Lung (tissue), 12 donors: ENCODE data around the gene RNF227. TPM values are rescaled to one million over a fixed set of nuclear protein-coding genes. Genes with fewer than 3 reads are reported as not detected.
"Not testable (repeated sequence)": the region's sequence is repeated elsewhere in the genome, so short reads cannot be mapped to it uniquely, and the experiment has no call there.

ENCODE experiments used
- ATAC-seq: fragments of 200-7000 bp; cut with Tn5 transposase; one replicate; pipeline ENCODE4 v1.9.1; 2020; ENCODE audit warnings: moderate number of reproducible peaks; ENCODE audit not compliant: insufficient read depth, low FRiP score
- DNase-seq, 3 donors: peaks; one replicate each; pipeline ENCODE4 v3.0.0-alpha.2; 2013 to 2017
- H3K27ac ChIP-seq, 2 donors: one replicate each; pipeline ENCODE4 v1.5.1; 2013; ENCODE audit warnings: mild to moderate bottlenecking in 2 of 2, moderate library complexity in 2 of 2, control low read depth in 1 of 2, inconsistent platforms in 1 of 2, low read depth in 1 of 2, low read length in 1 of 2
- H3K27me3 ChIP-seq, 3 donors: one replicate each; pipeline ENCODE4 v1.5.1; 2013; ENCODE audit warnings: low read length in 2 of 3; ENCODE audit not compliant: control insufficient read depth in 3 of 3, insufficient read depth in 3 of 3
- H3K36me3 ChIP-seq, 4 donors: one replicate each; pipeline ENCODE4 v1.5.1; 2013; ENCODE audit warnings: low read length in 4 of 4, mild to moderate bottlenecking in 1 of 4, moderate library complexity in 1 of 4; ENCODE audit not compliant: control insufficient read depth in 4 of 4, insufficient read depth in 4 of 4
- H3K4me1 ChIP-seq, 5 donors: one replicate each; pipeline ENCODE4 v1.5.1; 2013; ENCODE audit warnings: low read length in 5 of 5, mild to moderate bottlenecking in 2 of 5, moderate library complexity in 1 of 5; ENCODE audit not compliant: control insufficient read depth in 5 of 5, insufficient read depth in 5 of 5
- H3K4me3 ChIP-seq: one replicate; pipeline ENCODE4 v1.5.1; 2013; ENCODE audit warnings: mild to moderate bottlenecking, control low read depth, moderate library complexity
- H3K9ac ChIP-seq, 2 donors: one replicate each; pipeline ENCODE4 v1.5.1; 2013; ENCODE audit warnings: low read length in 2 of 2, control low read depth in 1 of 2; ENCODE audit not compliant: insufficient read depth in 1 of 2
- H3K9me3 ChIP-seq, 4 donors: one replicate each; pipeline ENCODE4 v1.5.1; 2013; ENCODE audit warnings: low read length in 3 of 4, mild to moderate bottlenecking in 1 of 4, moderate library complexity in 1 of 4; ENCODE audit not compliant: control insufficient read depth in 4 of 4, insufficient read depth in 3 of 4
- CTCF ChIP-seq: IDR thresholded peaks from 2 replicates; pipeline ENCODE4 v1.5.1; 2012; ENCODE audit warnings: mild to moderate bottlenecking; ENCODE audit errors: control extremely low read depth, extremely low read depth
- WGBS, 2 donors: extraction: QIAGEN DNeasy Blood & Tissue Kit; methylation state at CpG; one replicate each; pipeline ENCODE4 v1.1.7; 2013; 5-methylcytosine and 5-hydroxymethylcytosine counted together
- polyA plus RNA-seq, 2 donors: library from polyadenylated mRNA; stranded (reverse); fragments of 200-250 nt; gene quantifications; one replicate each; pipeline ENCODE4 v1.2.1, GENCODE V29; 2013
- total RNA-seq, 2 donors: library from RNA; depleted of rRNA in 1 of 2; stranded (reverse); fragments of >200 nt in 1 of 2; gene quantifications; one replicate each; pipeline ENCODE4 v1.2.1, GENCODE V29; 2014 to 2021
- donor health status: control.
- donor health status: control.
- donor health status: Bipolar disorder and iron deficiency.
- donor health status: healthy.
- donor health status: DM: yes; HTN: yes; CAD: no.

Gene RNF227
- total and polyA plus RNA-seq, 4 donors: 4.1 to 8.0 (median 5.7) TPM

GRCh38 chr17:7956228-7956965, 40.3 kb upstream of the RNF227 start:
- Histone ChIP-seq H3K9ac (no peak overlapping the region), H3K4me3 (no peak overlapping the region), H3K4me1 (peaks cover 0 to 11% (median 5%) of the 10 kb centered on the region in 5 donors), H3K27me3 (peaks cover 0 to under 1% (median 0%) of the 10 kb centered on the region in 3 donors), H3K27ac (peak overlapping the region in 1 of 2 donors; percentile 81), H3K9me3 (no peaks in the 10 kb centered on the region), H3K36me3 (no peaks in the 10 kb centered on the region)
- 62 to 78% methylated on average over 11 of the region's 11 CpGs for WGBS, 2 donors
- ATAC-seq: no peak
- no peak for TF ChIP-seq CTCF
- DNase-seq: peak; percentile 61 to 83 (median 77)

GRCh38 chr17:7955414-7956227, 39.5 kb upstream of the RNF227 start:
- peak overlapping the region in 1 of 2 donors; percentile 81 for H3K27ac ChIP-seq
- no peak overlapping the region for H3K9ac ChIP-seq
- no peaks in the 10 kb centered on the region for H3K9me3 ChIP-seq
- WGBS, 2 donors: 65 to 75% methylated on average over 13 of the region's 13 CpGs
- peaks cover 0 to under 1% (median under 1%) of the 10 kb centered on the region in 4 donors for H3K36me3 ChIP-seq
- H3K4me3 ChIP-seq: no peak overlapping the region
- no peak for TF ChIP-seq CTCF
- no peak for ATAC-seq
- no peak for DNase-seq
- peaks cover 0 to 11% (median 5%) of the 10 kb centered on the region in 5 donors for H3K4me1 ChIP-seq
- H3K27me3 ChIP-seq: no peaks in the 10 kb centered on the region

- Histone ChIP-seq H3K36me3 (peaks cover 0 to 11% (median 9%) of the 10 kb centered on the region in 4 donors), H3K4me1 (peaks cover 0 to 11% (median 5%) of the 10 kb centered on the region in 5 donors), H3K27ac (peak overlapping the region in 1 of 2 donors; percentile 6)
- ATAC-seq, H3K9me3 ChIP-seq, H3K9ac ChIP-seq, H3K27me3 ChIP-seq, DNase-seq, H3K4me3 ChIP-seq: not testable (repeated sequence)
- 94 to 96% methylated on average over 13 of the region's 13 CpGs for WGBS, 2 donors
Measured at GRCh38 chr17:7953266-7953665, 37.2 kb upstream of the RNF227 start.

GRCh38 chr17:7951143-7951792, 35.2 kb upstream of the RNF227 start:
- WGBS, 2 donors: 68 to 76% methylated on average over 5 of the region's 5 CpGs
- TF ChIP-seq CTCF: no peak
- Histone ChIP-seq H3K9ac (no peak overlapping the region), H3K27ac (peak overlapping the region in 1 of 2 donors; percentile 74), H3K4me1 (peaks cover 0 to 7% (median 4%) of the 10 kb centered on the region in 5 donors), H3K36me3 (peaks cover 3 to 25% (median 24%) of the 10 kb centered on the region in 4 donors), H3K27me3 (no peaks in the 10 kb centered on the region), H3K4me3 (no peak overlapping the region), H3K9me3 (no peaks in the 10 kb centered on the region)
- ATAC-seq (no peak), DNase-seq (no peak)
